Stimulated activated CD4-positive, alpha-beta T cell treated with anti-CD3 and anti-CD28 coated beads, Interleukin-1b, Interleukin-23, amount 100 ng/mL, for 48 hours (primary cell): ENCODE data around the gene TRPC3.
"Not testable (repeated sequence)": the region's sequence is repeated elsewhere in the genome, so short reads cannot be mapped to it uniquely, and the experiment has no call there.

ENCODE experiments used
- DNase-seq: peaks from one replicate; pipeline ENCODE4 v3.0.0-alpha.2; 2020

Gene TRPC3

DNA sequence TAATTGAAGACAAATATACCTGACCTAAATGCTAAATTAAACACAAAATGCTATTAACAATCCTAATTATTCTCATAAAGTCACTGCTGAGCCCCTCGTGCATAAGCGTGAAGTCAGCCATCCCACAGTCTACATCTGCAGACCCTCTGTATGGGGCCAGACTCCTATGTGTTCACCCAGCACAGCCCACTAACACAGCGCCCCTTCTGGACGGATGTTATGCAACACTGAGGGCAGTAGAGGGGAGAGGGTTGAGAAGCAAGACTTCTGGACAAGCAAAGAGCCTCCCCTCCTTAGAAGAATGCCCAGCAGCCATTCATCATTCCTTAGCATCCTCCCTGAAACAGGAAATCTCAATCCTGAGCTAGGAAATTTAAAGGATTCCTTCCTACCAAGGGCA, 7.9 kb downstream of the TRPC3 start:
- peak; percentile 4 for DNase-seq

DNA sequence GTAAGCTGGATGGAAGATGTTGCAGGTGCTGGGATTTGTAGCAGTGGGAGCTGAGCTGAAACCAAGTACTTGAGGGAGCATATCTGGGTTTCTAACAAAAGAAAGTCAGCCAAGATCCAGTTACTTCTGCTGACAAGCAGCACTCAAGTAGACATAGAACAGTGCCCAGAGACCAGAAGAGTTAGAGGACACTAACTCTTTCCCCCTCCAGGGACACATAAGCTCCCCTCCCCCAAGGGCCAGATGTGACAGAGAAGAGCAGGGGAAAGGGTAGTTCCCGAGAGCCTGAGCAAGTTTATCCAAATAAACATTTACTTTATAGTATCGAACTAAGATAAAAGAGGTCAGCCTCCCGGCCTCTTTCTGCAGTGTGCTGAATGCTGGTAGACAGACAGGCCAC, 12.2 kb downstream of the TRPC3 start:
- DNase-seq = no peak

DNA sequence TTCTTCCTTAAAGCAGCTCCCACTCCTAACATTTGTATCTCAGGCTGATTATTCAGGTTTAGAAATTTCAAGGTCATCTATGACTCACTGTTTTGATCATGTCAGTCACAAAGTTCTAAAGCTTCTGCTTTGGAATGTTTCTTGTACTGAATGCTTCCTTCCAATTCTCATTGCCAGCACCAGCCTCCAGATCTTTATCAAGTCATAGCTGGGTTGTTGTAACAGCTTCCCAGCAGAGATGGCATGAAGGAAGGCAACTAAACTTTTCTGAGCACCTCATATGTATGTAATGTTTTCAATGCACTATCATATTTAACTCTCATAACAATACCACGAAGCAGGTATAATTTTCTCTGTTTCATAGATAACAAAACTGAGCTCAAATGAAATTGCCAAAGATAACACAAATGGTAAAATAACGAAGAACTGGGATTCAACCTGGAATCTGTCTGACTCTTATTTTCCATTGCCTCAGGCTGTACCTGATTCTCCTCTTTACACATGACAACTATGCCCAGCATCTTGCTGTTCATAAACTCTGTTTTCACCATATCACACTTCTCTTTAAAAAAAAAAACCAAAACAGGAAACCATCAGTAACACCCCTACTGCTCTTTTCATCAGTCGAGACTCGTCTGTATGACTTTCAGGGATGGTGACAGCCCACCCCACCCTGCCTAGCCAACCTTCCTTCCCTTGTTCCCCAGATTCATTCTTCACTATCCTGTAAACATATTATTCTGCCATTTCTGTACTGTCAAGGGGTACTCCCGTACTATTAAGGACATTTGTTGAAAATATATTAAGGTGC, 13.4 kb downstream of the TRPC3 start:
- no peak for DNase-seq

DNA sequence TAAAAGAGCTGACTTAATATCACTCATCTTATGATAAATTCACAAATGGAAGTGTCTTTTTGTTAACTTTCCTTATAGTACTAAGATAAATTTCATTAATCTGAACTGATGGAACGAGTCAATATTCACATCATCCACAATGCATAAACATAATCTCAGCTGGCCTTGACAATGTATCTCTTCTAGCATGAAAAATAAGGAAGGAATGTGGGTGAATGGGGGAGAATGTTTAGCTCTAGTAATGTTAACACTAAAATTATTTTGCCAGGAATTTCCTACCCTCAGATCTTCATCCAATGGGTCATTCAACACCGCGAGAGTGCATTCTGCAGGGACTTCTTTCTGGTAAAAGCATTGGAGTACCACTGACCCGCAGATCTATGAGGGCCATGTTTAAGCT, 15.8 kb downstream of the TRPC3 start:
- no peak for DNase-seq

DNA sequence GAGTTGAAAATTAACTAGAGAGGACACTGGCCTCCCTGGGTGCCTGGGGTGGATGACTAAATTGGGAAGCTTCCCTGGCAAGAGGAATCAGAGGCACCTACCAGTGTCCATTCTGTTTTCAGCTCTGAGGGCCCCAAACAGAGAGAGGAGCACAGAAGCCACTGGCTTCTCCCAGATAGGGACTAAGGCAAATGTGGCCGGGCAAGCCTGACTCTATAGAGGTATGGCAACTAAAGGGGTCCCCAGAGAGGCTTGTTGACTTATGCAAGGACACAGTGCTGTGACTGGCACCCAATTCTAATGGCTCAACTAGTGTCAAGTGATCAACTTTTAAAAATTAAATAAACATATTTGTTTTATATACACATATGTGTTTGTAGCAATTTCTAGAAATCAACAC, 17.2 kb downstream of the TRPC3 start:
- DNase-seq = no peak

DNA sequence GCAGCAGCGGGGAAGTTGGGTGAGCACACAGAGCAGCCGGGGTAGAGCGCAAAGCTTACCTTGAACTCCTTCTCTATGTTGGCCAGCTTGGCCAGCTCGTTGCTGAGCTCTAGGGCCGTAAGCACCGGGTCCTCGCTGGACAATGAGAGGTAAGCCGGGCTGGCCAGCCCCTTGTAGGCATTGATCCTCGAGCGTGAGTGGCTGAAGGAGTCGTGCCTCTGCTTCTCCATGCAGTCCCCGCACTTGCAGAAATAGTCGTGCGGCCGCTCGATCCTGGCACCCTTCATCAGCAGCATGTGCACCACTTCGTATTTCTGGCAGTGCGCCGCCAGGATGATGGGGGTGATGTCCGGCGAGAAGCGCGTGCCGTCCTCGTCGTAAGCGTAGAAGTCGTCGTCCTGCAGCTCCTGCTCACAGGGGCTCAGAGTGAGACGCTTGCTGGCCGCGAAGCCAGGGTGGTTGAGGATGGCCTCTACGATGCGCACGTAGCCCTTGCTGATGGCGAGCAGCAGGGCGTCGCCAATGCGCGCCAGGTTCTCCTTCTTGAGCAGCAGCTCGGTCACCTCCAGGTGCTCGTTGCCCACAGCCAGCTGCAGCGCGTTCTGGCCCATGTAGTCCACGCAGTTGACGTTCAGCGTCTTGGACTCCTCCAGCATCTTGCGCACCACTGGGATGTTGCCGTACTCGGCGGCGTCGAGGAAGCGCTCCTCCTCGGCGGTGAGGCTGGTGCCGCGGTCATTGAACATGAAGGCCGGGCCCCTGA, 19.5 kb downstream of the TRPC3 start:
- no peak for DNase-seq

DNA sequence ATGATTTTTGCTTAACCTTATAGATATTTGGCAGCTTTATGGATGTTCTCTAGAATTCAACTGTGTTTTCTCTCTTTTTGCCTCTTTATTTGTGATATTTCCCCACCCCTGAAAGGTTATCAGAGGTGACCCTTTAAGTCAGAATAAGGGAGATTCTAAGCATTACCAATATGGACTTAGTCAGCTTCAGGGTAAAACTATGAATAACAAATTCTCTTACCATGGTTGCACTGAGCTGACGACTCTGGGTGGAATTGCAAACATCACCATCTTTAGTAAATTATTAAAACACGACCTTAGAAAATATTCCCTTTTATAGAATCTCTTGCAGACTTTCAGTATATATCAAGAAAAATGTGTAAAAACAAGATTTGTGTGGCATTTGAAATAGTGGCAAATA, 21.6 kb downstream of the TRPC3 start:
- DNase-seq = no peak

DNA sequence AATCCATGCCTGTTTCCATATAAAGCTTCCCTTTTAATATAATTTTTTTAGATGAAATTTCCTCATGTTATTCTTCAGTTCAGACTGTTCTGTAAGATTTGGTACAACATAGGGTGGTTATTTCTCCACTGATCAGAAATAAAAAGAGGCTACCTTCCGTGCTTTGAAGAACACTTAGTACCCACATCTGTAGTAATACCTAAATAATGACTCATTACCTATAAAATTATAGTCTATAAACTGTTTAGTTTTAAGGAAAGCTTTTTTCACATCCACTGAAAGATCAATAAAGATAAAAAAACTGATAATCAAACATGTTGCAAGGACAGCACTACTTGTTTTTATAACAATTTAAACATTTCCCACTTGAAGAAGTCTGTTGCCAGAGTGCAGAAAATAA, 23.9 kb downstream of the TRPC3 start:
- no peak for DNase-seq

DNA sequence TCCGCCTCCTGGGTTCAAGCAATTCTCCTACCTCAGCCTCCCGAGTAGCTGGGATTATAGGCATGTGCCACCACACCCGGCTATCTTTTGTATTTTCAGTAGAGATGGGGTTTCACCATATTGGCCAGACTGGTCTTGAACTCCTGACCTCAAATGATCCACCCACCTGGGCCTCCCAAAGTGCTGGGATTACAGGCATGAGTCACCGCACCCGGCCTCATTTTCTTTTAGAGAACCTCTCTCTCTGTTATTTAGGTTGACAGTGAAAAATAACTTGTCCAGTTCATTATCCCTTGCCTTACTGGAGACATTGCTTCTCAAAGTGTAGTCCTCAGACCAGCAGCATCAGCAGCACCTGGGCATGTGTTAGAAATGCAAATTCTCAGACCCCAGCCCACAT, 25.4 kb downstream of the TRPC3 start:
- not testable (repeated sequence) for DNase-seq

DNA sequence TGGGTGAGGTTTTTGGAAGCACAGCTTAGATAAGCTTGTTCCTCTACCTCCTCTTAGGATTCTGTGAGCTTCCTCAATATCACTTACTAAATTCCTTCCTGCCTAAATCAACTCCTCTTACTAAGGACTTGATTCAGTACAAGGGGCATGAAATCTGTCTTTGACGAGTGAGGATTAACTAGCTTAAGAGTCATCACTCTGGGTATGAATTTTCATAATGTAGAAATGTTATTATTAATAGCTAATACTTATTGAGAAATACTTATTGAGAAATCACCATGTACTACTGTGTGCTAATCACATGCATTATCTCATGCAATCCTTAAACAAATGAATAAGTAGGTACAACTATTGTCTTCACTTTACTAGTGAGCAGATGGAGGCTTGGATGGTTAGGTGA, 28.6 kb downstream of the TRPC3 start:
- DNase-seq = no peak

DNA sequence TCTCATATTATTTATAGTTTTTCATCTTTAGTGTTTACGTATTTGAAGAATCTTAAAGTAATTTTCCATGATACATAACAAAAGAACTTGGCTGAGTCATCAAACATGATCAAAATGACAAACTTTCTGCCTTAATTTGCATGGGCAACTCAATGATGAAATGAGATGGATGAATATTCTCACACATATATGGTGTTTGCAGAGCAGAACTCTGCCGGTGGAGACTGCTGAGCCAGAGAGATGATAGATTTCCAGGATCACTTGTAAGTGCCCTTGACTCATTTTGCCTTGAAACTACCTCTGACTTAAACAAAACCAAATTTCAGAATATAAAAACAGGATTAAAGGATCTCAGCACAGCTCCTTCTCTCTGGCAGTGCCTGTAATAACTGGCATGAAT, 38.2 kb downstream of the TRPC3 start:
- peak; percentile 35 for DNase-seq

DNA sequence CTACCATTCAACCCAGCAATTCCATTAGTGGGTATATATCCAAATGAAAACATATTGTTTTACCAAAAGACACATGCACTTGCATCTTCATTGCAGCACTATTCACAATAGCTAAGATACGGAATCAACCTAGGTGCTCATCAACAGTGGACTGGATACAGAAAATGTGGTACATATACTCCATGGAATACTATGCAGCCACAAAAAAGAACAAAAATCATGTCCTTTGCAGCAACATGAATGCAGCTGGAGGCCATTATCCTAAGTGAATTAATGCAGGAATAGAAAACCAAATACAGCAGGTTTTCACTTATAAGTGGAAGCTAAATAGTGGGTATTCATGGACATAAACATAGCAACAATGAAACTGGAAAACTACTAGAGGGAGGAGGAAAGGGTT, 43.5 kb downstream of the TRPC3 start:
- DNase-seq = no peak

DNA sequence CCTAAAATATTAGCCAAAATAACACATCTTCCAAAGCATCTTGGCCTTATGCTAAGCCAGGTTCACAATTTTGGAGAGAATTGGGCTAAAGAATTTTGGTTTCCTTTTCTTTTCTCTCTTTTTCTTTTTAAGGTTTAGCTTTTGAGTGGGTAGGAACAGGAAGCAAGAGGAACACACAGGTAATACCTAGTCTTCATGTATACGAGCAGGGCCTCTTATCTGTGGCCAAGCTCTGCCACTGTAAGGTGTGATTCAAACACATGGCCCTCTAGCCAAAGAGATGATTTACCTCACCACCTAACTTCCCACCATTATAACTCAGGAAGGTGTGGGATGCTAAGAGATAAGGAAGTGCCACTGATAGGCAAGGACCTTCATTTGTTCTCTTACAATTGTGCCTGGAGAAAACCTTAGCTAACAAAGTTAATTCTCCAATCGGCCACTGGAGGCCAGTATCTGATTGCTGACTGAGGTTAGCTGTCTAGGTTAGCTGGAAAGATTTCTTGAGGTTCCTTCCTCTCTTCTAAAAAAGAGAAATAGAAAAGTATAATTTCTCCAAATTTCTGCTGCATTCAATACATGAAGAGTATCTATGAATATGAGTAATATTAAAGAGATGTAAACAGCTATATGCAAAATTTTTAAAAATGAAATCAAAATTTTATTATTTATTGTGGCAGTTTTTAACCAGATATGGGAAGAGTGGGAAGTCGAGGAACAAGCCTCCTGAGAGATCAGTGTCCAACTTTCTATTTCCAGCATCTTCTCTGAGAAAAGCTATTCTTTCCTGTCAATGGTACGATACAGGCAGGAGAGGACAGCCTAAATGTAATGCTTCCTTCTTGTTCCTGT, 51.5 kb downstream of the TRPC3 start:
- peak; percentile 33 for DNase-seq

DNA sequence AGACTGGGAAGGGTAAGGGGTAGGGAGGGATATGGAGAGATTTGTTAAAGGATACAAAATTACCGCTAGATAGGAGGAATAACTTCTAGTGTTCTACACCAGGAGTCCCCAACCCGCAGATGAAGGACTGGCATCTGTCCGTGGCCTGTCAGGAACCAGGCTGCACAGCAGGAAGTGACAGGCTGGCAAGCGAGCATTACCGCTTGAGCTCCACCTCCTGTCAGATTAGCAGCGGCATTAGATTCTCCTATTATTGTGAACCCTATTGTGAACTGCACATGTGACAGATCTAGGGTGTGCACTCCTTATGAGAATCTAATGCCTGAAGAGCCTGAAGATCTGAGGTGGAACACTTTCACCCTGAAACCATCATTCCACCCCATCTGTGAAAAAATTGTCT, 53.7 kb downstream of the TRPC3 start:
- DNase-seq = peak; percentile 12

DNA sequence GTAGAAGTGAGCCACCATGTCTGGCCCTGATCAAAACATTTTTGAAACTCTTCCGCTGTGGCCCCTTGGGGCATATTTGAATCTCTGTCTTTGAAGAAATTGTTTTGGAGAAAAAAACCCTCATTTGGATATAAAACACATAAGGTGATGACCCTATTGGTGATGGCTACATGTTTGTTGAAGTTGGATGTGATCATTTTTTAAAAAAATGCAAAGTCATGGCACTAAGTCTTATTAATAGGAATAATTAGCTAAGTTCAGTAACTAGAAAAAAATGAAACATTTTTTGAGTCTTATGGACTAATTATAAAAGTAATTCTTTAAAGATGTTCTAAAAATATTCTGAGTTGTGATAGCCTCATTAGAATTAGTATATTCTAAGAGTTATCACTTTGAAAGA, 63.7 kb downstream of the TRPC3 start:
- no peak for DNase-seq

DNA sequence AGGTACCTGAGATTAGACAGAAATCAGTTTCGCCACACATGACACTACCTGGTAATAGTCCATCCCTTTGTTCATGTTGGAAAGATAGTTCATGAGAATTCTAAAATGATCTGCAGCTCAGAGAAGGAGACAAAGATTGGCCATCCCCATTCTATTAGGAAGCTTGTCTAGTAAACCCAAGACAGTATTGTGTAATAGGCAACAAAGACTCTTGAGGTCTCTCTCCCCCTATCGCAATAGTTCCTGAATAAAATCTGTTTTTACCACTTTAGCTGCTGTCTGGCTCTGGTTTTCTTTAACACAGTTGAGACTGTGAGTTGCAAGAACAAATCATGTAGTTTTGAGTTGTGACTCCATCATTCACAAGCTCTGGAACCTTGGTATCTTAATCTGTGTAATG, 66.7 kb downstream of the TRPC3 start:
- no peak for DNase-seq

DNA sequence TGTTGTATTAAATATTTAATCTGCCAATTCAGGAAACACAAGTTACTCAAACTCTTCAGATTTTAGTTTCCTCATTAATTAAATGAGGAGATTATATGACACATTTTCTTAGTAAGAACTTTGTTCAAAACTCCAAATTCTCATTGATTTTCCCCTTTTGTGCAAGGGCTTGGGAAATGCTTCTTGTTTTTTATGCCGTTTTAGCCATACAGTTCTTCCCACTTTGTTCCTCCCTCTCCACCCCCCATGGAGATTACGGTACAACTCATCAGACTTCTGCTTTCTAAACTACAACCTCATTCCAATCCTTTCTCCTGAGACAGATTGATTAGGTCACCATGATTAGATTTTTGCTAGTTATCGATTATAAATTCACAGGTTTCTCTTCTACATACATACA, 70.7 kb downstream of the TRPC3 start:
- no peak for DNase-seq

DNA sequence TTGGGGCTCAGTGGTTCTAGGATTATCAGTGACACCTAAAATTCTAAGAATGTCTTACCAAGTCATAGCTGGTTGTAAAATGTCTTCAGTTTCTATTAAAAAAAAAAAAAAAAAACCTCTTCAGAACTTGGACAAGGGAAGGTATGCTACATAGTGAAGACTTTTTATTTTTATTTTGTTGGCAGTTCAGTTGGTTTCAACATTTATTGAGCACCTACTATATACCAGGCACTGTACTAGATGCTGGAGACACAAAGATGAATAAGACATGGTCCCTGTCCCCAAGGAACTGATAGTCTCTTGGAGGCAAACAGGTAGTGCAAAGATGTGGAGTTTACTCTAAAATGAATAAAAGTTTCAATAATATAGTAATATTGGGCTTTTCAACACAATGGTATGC, 72.7 kb downstream of the TRPC3 start:
- DNase-seq = no peak

DNA sequence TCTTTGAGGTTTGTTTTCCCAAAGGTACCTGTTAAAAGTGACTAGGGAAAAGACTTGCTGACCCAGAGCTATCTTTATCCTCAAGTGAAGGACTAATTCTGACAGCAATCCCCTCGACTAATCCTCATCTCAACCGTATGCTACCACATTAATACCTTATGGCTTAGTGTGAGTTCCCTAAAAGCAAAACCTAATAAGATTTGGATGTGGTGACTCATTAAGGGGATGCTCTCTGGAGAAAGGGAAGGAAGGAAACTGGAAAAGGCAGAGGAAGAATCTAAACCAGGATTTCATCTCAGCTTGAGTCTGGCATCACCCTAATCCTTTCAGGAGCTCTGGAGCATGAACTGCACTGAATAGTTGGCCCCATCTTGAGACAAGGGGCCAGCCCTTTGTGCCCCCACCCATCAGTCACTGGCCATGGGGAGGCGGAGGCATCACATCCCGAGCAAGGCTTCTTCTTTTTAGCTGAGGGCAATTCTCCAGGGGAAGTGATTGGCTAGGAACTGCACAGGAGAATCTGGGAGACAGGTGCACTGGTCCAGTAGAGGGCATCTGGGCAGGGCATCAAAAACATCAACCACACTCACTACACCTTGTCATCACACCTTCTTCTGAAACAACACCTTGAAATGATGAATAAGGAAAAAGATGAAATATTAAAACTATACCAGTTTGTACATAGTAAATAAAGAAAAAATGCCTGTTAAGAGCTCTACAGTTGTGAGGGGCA, 74.7 kb downstream of the TRPC3 start:
- DNase-seq = no peak

DNA sequence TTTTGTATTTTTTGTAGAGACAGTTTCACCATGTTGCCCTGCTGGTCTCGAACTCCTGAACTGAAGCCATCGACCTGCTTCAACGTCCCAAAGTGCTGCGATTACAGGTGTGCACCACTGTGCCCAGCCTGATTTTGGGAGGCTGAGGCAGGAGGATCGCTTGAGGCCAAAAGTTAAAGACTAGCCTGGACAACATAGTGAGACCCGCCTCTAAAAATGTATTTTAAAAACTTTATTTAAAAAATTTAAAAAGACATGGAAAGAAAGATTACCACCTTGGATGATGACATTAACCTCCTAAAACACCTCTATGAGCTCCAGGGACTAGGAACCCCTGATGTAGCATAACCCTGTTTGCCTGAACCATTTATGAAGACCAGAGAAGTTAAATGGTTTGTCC, 75.8 kb downstream of the TRPC3 start:
- no peak for DNase-seq

DNA sequence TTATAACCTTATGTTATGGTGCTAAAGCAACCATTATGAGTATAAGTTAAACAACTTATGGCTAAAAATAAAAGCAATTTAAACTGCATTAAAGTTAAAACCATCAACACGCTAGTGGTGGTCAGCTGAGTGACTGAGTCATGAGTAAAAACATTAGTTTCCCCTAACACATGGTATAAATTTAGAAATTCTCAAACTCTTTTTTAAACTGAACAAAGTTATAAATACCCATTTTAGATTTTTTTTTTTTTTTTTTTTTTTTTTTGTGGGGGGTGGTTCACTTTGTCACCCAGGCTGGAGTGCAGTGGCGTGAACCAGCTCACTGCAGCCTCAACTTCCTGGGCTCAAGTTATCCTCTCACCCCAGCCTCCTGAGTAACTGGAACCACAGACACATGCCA, 76.2 kb downstream of the TRPC3 start:
- DNase-seq = no peak

DNA sequence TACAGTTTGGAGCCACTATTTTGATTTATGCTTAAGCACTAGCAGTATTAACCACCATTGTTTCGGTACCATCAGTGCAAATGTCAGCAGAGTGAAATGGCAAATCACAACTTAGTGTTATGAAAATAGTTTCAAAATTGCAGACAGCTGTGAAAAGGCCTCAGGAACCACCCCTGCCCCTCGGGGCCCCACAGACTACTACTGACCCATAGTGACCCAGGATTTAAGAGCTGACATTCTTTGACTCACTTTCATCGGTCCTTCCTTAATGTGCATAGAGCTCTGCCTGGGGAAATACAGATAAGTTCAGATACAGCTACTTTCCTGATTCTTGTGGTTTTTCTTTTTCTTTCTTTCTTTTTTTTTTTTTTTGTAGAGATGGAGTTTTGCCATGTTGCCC, 78.3 kb downstream of the TRPC3 start:
- DNase-seq = no peak
